ENCODE results near the gene SLC35G6. TPM values are rescaled to one million over a fixed set of nuclear protein-coding genes. Genes with fewer than 3 reads are reported as not detected.

SLC35G6 gene
- total and polyA plus RNA-seq, 2 of the 13 experiments (the other 11 are each of a cell fraction or from before 2014, with no cell fraction given): 0.07 TPM; not detected in 1

DNA sequence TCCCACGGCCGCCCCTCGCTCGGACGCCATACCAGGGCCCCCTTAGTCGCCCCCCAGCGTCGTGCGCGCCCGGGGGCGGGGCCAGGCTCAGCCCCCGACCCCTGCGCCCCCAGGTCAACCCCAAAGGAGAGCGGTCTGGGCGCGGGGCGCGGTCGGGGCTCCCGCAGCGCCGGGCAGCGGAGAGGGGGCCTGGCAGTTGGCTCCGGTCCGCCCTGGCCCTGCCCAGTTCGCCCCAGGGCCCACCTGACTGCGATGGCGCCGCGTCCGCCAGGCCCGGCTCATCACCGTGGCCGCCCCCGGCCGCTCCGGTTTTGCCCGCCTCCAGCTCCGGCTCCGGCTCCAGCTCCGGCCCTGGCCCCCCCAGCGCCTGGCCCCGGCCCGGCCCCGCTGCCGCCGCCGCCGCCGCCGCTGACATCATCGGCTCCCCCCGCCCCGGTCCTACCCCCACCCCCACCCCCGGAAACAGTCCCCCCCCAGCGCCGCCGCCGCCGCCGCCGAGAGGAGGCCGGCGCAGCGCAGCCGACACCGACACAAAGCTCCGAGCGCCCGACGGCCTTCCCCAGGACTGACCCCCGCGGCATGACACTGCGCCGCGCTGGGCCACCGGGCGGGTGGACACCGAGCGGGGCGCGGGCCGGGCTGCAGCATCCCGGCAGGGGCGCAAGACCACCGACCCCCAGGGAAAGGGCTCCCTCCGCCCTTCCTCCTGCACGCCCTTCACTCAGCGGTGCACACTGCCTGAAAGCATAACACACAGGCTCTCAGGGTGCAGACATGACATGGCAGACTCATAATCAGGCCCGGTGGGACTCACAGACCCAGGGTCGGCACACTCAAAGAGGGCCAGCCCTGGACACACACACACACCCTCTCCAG, 1.8 kb upstream of the SLC35G6 start, which contains the start of gene ZBTB4 (continued):
- TF ChIP-seq XRCC5 (optimal IDR thresholded peaks at IDR 0.05; ENCODE audit: low read length) (peak; percentile 13), POLR2G (IDR thresholded peaks at IDR 0.05; ENCODE audit: low read depth, low read length) (0 out of 2 replicates have a peak, but pooled peaks have one; percentile 21), TERF1 (CRISPR knock-in tag; IDR thresholded peaks at IDR 0.05) (no peak), TAF1 (CRISPR knock-in tag; IDR thresholded peaks at IDR 0.05) (peak; percentile 25; the same call in 1 of the 2 replicates), ONECUT2 (CRISPR knock-in tag; IDR thresholded peaks at IDR 0.05) (no peak), SPEN (CRISPR knock-in tag; IDR thresholded peaks at IDR 0.05; ENCODE audit: low read depth) (peak; percentile 16; the same call in 1 of the 2 replicates), ZNF713 (CRISPR knock-in tag; IDR thresholded peaks at IDR 0.05) (no peak), CC2D1A (CRISPR knock-in tag; IDR thresholded peaks at IDR 0.05) (no peak), ZFP37 (CRISPR knock-in tag; IDR thresholded peaks at IDR 0.05; ENCODE audit: borderline replicate concordance) (no peak), ZSCAN31 (CRISPR knock-in tag; IDR thresholded peaks at IDR 0.05; ENCODE audit: low read depth) (peak; percentile 74; the same call in 1 of the 2 replicates), KAT7 (CRISPR knock-in tag; IDR thresholded peaks at IDR 0.05; ENCODE audit: borderline replicate concordance) (no peak), THAP11 (CRISPR knock-in tag; IDR thresholded peaks at IDR 0.05) (peak; percentile 24), POLR2A (IDR thresholded peaks at IDR 0.05; ENCODE audit: insufficient read depth in 1 of 2, low read depth in 2 of 2, low read length in 2 of 2) (peak; percentile 33 to 49; a peak in 2 of 4 replicates), AGO1 (IDR thresholded peaks at IDR 0.05; ENCODE audit: low read depth, low read length, poor library complexity, severe bottlenecking) (peak; percentile 52), HNF1B (CRISPR knock-in tag; IDR thresholded peaks at IDR 0.05) (peak; percentile 41; the same call in 1 of the 2 replicates), ZNF34 (CRISPR knock-in tag; IDR thresholded peaks at IDR 0.05; ENCODE audit: borderline replicate concordance) (no peak), GRHL1 (CRISPR knock-in tag; conservative IDR thresholded peaks at IDR 0.05) (no peak), RCOR2 (CRISPR knock-in tag; IDR thresholded peaks at IDR 0.05) (no peak), ZNF124 (CRISPR knock-in tag; IDR thresholded peaks at IDR 0.05) (no peak), CBX1 (IDR thresholded peaks at IDR 0.05; ENCODE audit: low read depth) (no peak), ZSCAN25 (CRISPR knock-in tag; IDR thresholded peaks at IDR 0.05) (no peak)
- TF ChIP-seq, protein P1, sequence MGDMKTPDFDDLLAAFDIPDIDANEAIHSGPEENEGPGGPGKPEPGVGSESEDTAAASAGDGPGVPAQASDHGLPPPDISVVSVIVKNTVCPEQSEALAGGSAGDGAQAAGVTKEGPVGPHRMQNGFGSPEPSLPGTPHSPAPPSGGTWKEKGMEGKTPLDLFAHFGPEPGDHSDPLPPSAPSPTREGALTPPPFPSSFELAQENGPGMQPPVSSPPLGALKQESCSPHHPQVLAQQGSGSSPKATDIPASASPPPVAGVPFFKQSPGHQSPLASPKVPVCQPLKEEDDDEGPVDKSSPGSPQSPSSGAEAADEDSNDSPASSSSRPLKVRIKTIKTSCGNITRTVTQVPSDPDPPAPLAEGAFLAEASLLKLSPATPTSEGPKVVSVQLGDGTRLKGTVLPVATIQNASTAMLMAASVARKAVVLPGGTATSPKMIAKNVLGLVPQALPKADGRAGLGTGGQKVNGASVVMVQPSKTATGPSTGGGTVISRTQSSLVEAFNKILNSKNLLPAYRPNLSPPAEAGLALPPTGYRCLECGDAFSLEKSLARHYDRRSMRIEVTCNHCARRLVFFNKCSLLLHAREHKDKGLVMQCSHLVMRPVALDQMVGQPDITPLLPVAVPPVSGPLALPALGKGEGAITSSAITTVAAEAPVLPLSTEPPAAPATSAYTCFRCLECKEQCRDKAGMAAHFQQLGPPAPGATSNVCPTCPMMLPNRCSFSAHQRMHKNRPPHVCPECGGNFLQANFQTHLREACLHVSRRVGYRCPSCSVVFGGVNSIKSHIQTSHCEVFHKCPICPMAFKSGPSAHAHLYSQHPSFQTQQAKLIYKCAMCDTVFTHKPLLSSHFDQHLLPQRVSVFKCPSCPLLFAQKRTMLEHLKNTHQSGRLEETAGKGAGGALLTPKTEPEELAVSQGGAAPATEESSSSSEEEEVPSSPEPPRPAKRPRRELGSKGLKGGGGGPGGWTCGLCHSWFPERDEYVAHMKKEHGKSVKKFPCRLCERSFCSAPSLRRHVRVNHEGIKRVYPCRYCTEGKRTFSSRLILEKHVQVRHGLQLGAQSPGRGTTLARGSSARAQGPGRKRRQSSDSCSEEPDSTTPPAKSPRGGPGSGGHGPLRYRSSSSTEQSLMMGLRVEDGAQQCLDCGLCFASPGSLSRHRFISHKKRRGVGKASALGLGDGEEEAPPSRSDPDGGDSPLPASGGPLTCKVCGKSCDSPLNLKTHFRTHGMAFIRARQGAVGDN (CRISPR knock-in tag; IDR thresholded peaks at IDR 0.05): peak; percentile 62

Data from HepG2 (cell line).